H4 (cell line): ENCODE measurements around the gene FBXW8. TPM values are rescaled to one million over a fixed set of nuclear protein-coding genes. Genes with fewer than 3 reads are reported as not detected.

Experiments used
- DNase-seq: peaks from one replicate; pipeline ENCODE4 v3.0.0-alpha.2; 2015; ENCODE audit warnings: low spot score
- total RNA-seq: library from RNA; depleted of rRNA; stranded (reverse); fragments of >200 nt; shearing (Covaris generic); gene quantifications from 2 replicates; pipeline ENCODE4 v1.2.3, GENCODE V29; 2014; rRNA removed

Gene FBXW8
- total RNA-seq, 1 experiment from 2014 or later, result 9.8 TPM

DNA sequence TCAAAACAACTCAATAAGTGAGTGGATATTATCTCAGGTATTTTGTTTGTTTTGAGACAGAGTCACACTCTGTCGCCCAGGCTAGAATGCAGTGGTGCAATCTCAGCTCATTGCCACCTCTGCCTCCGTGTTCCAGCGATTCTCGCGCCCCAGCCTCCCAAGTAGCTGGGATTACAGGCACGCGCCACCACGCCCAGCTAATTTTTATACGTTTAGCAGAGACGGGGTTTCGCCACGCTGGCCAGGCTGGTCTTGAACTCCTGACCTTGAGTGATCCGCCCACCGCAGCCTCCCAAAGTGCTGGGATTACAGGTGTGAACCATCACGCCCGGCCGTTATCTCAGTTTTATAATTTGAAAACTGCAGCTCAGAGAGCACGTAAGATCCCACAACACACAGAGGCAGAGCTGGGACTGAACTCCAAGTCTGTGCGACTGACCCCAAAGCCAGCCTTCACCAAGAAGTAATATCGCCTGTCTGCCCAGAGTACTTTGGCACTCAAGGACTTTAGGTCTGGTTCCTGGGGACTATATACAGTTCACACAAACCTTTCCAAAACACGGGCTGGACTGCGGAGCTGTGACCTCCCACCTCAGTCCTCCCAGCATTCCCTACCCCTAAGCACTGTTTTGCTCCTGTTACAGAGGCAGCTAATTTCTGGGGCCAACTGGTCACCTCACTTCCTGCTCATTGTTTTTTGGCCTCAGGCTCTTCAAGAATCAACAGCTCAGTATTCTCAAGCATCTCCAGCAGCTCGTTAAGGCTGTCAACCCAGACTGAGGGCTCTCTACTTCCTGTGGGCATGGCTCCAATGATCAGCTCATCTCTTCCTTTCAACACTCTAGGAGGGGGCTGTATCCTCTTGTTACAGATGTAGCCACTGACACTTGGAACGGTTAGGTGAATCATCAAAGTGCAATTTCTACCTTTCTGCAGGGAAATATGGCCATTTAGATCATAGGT is 165.9 kb downstream of the FBXW8 start:
- no peak for DNase-seq

DNA sequence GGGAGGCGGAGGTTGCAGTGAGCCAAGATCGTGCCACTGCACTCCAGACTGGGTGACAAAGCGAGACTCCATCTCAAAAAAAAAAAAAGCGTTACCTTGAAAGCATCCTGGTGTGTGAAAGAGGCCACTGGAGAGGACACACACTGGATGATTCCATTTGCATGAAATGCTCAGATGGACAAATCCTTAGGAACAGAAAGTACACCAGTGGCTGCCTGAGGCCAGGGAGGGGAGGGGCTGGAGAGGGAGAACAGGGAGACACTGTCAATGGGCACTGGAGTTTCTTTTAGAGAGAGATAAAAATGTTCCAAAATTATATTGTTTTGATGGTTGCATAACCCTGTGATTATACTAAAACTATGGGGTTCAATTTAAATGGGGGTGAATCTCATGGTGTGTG is 168.7 kb downstream of the FBXW8 start:
- no peak for DNase-seq

DNA sequence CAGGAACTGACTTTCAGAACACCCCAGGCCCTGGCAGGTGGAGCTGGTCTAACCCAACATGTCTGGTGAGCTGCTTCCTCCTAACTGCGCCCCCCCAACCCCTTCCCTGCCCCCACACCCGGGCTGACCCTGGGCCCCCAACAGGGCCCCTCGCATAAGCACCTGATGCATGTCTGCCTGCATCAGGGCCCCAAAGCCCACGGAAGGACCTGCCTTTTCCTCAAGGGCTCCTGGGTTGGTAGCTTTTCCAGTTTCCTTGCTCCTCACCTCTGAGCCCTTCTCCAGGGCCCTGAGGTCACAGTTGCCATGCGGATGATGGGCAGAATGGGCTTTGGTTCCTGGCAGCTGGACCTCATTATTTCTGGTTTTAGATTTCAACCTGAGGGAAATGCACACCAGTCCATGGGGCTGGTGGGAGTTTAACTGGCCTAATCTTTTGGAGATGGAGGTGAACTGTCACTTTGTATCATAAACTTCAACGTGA is 170.0 kb downstream of the FBXW8 start:
- no peak for DNase-seq

Other genes starting within 250 kb of the FBXW8 start
- 15.9 and 29.9 TPM in 2 replicates for gene SPRING1, start 172.9 kb upstream of the FBXW8 start, total RNA-seq
- gene RNFT2, start 172.6 kb upstream of the FBXW8 start, total RNA-seq, result 4.5 and 7.9 TPM in 2 replicates
- gene HRK, start 29.5 kb upstream of the FBXW8 start, total RNA-seq, result 0.12 TPM in 1 of 2 replicates, not detected in the other
- 3.9 and 8.0 TPM in 2 replicates for gene TESC, start 188.5 kb downstream of the FBXW8 start, total RNA-seq